SU-DHL-6 (cell line): Measurements from ENCODE around the gene TBCK.
A peak's percentile ranks its signal among the peaks of the same experiment; 100 is the strongest.

Source experiments
- H2AFZ ChIP-seq: fragments of 200-600 bp; sonication (generic); 2 replicates; pipeline ENCODE4 v1.6.1; 2014; ENCODE audit warnings: low read depth, mild to moderate bottlenecking, moderate library complexity, mixed read lengths, antibody characterized with exemption, low read length; ENCODE audit not compliant: severe bottlenecking
- H3F3A ChIP-seq: fragments of 200-600 bp; shearing (Covaris generic); 2 replicates; pipeline ENCODE4 v1.6.0; 2016; ENCODE audit warnings: antibody characterized with exemption, mild to moderate bottlenecking; ENCODE audit not compliant: insufficient read depth
- H3K27ac ChIP-seq: fragments of 200-600 bp; sonication (generic); 2 replicates; pipeline ENCODE4 v1.5.1; 2016; ENCODE audit warnings: low read depth, mild to moderate bottlenecking, low read length, moderate library complexity, mixed read lengths
- H3K27me3 ChIP-seq: fragments of 200-600 bp; sonication (generic), shearing (Covaris generic); 2 replicates; pipeline ENCODE4 v1.6.0; 2014; ENCODE audit warnings: mild to moderate bottlenecking, low read length
- H3K36me3 ChIP-seq: fragments of 200-600 bp; sonication (generic); 2 replicates; pipeline ENCODE4 v1.6.1; 2014; ENCODE audit warnings: mild to moderate bottlenecking, low read length, mixed read lengths
- H3K4me2 ChIP-seq: fragments of 300-600, 200-600 bp; shearing (Covaris generic), sonication (generic); 2 replicates; pipeline ENCODE4 v1.6.0; 2014; ENCODE audit warnings: low read length, low read depth, mild to moderate bottlenecking; ENCODE audit not compliant: poor library complexity, severe bottlenecking
- H3K4me3 ChIP-seq: fragments of 200-600 bp; sonication (generic); 2 replicates; pipeline ENCODE4 v1.5.1; 2014; ENCODE audit warnings: antibody characterized with exemption, low read length, mild to moderate bottlenecking, mixed read lengths; ENCODE audit not compliant: insufficient read depth, poor library complexity, severe bottlenecking
- H3K79me2 ChIP-seq: fragments of 200-600 bp; sonication (generic); 2 replicates; pipeline ENCODE4 v1.6.1; 2014; ENCODE audit warnings: mild to moderate bottlenecking, low read length, moderate library complexity; ENCODE audit not compliant: insufficient read depth
- H3K9ac ChIP-seq: fragments of 200-600 bp; sonication (generic); 2 replicates; pipeline ENCODE4 v1.7.0; 2014; ENCODE audit warnings: mild to moderate bottlenecking, low read length
- H3K9me2 ChIP-seq: fragments of 200-600 bp; sonication (generic); replicated peaks from 2 replicates; pipeline ENCODE4 v1.6.1; 2014; ENCODE audit warnings: low read length; ENCODE audit not compliant: insufficient read depth
- H3K9me3 ChIP-seq: fragments of 200-600 bp; sonication (generic); 2 replicates; pipeline ENCODE4 v1.6.1; 2014; ENCODE audit warnings: low read length, mixed read lengths; ENCODE audit not compliant: insufficient read depth
- H4K20me1 ChIP-seq: fragments of 200-600 bp; sonication (generic); 2 replicates; pipeline ENCODE4 v1.6.1; 2014; ENCODE audit warnings: low read depth, mild to moderate bottlenecking, antibody characterized with exemption, low read length, moderate library complexity, mixed read lengths
- CTCF ChIP-seq: fragments of 200-600 bp; sonication (generic); IDR thresholded peaks from one replicate; pipeline ENCODE4 v1.5.1; 2017; ENCODE audit warnings: antibody characterized with exemption, mild to moderate bottlenecking, low read length, moderate library complexity; ENCODE audit not compliant: insufficient read depth, poor library complexity, severe bottlenecking
- EZH2phosphoT487 ChIP-seq: fragments of 200-600 bp; sonication (generic), shearing (Covaris generic); conservative IDR thresholded peaks from 2 replicates; pipeline ENCODE4 v1.6.1; 2018; ENCODE audit warnings: mild to moderate bottlenecking, antibody characterized with exemption, low read length, moderate library complexity, mixed read lengths

Gene TBCK

GRCh38 chr4:106315476-106315967 is 487 bp downstream of the TBCK start:
- Histone ChIP-seq H2AFZ (peak overlapping the region; percentile 72), H3K9me2 (no peaks in the 10 kb centered on the region), H3K27ac (peak overlapping the region; percentile 79), H3K36me3 (no peaks in the 10 kb centered on the region), H3K27me3 (no peaks in the 10 kb centered on the region), H3K79me2 (peaks cover 55% of the 10 kb centered on the region), H3K9me3 (no peaks in the 10 kb centered on the region), H3K4me2 (peak overlapping the region; percentile 89), H3K9ac (peak overlapping the region; percentile 83), H3K4me3 (peak overlapping the region; percentile 77), H4K20me1 (no peaks in the 10 kb centered on the region), H3F3A (no peaks in the 10 kb centered on the region)
- TF ChIP-seq CTCF (no peak), EZH2phosphoT487 (no peak)

GRCh38 chr4:106314960-106315359 is 1.0 kb downstream of the TBCK start:
- Histone ChIP-seq H3K9me3 (no peaks in the 10 kb centered on the region), H3K27me3 (no peaks in the 10 kb centered on the region), H2AFZ (no peak overlapping the region), H3K9me2 (no peaks in the 10 kb centered on the region), H3K4me3 (peak overlapping the region; percentile 77), H3K9ac (peak overlapping the region; percentile 83), H3K36me3 (no peaks in the 10 kb centered on the region), H3K79me2 (peaks cover 49% of the 10 kb centered on the region), H3K27ac (0 out of 2 replicates have a peak overlapping the region, but pooled peaks have one; percentile 79), H4K20me1 (no peaks in the 10 kb centered on the region), H3K4me2 (peak overlapping the region; percentile 89), H3F3A (no peaks in the 10 kb centered on the region)
- no peak for TF ChIP-seq CTCF
- no peak for TF ChIP-seq EZH2phosphoT487

- H3K79me2 ChIP-seq: peaks cover 30% of the 10 kb centered on the region
- no peaks in the 10 kb centered on the region for H3K27me3 ChIP-seq
- no peaks in the 10 kb centered on the region for H3K9me3 ChIP-seq
- no peaks in the 10 kb centered on the region for H3K36me3 ChIP-seq
- no peak for TF ChIP-seq EZH2phosphoT487
- H3K4me3 ChIP-seq: no peak overlapping the region
- H2AFZ ChIP-seq: no peak overlapping the region
- peak overlapping the region; percentile 15 for H3K4me2 ChIP-seq
- H3F3A ChIP-seq: no peaks in the 10 kb centered on the region
- H3K27ac ChIP-seq: no peak overlapping the region
- H3K9ac ChIP-seq: no peak overlapping the region
- H4K20me1 ChIP-seq: no peaks in the 10 kb centered on the region
- H3K9me2 ChIP-seq: no peaks in the 10 kb centered on the region
Measured at GRCh38 chr4:106312997-106313522, 2.9 kb downstream of the TBCK start.

GRCh38 chr4:106312377-106312776 is 3.6 kb downstream of the TBCK start:
- no peaks in the 10 kb centered on the region for H3K27me3 ChIP-seq
- H3K36me3 ChIP-seq: no peaks in the 10 kb centered on the region
- no peak overlapping the region for H3K4me3 ChIP-seq
- no peak overlapping the region for H2AFZ ChIP-seq
- H3K9ac ChIP-seq: no peak overlapping the region
- H3K79me2 ChIP-seq: peaks cover 23% of the 10 kb centered on the region
- H3F3A ChIP-seq: no peaks in the 10 kb centered on the region
- H3K4me2 ChIP-seq: no peak overlapping the region
- TF ChIP-seq CTCF (no peak), EZH2phosphoT487 (no peak)
- no peaks in the 10 kb centered on the region for H3K9me2 ChIP-seq
- H3K9me3 ChIP-seq: no peaks in the 10 kb centered on the region
- H4K20me1 ChIP-seq: no peaks in the 10 kb centered on the region
- no peak overlapping the region for H3K27ac ChIP-seq
